Measurements from ENCODE around the gene TPP2.

The TPP2 gene

DNA sequence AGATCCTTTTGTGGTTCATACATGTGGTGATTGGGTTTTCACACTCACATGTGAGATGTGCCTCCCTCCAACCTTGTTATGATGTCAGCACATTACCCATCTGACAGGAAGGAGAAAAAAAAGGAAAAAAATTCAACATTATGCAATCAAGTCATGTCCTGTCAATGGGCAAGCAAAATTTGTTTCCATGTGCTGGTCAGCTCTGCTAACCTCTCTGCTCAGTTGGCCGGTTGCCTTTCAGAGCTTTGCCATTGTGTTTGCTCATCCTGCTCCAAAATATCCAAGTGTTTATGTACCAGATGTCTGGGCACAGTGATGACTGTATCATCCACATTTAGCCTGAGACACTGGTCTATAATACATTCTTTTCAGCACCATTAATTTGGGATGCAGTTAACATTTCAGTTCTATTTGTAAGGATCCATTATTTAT is 125.0 kb downstream of the TPP2 start:
- no peak for DNase-seq (ENCODE audit: low read depth in 2 of 2, low spot score in 1 of 2)

DNA sequence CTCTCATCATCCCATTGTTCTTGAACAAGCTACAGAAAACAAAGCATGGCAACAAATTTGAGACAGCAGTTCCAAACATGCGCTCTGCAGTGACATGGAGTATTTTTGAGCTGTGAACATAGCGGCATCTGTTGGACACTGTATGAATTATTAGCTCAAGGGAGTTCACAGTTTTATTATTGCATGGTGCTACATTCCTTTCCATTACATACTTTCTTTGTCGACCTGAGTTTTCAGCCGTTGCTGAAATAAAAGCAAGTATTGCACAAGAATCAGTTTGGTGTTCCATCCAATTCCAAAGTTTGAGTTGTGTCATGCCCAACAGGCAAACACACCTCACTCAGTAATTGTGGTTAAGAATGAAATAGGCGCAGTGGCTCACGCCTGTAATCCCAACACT is 128.1 kb downstream of the TPP2 start:
- no peak for DNase-seq (ENCODE audit: low read depth in 2 of 2, low spot score in 1 of 2)

DNA sequence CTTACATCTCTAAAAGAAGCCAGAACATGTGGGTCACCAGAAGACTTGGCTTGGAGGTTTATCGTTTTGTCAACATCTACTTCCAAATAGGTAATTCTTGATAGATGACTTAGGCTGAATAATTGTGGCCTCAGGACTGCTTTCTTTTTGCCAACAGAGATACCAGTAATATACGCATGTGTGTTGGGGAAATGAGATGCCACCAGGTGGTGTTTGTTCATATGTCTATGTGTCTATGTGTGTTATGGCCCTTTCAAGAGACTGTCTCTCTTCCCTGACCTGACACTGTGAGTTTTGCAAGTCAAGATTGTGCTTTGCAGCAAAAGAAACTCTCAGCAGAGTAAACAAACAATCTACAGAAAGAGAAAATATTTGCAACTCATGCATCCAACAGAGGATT is 129.6 kb downstream of the TPP2 start:
- no peak for DNase-seq (ENCODE audit: low read depth in 2 of 2, low spot score in 1 of 2)
